NCI-H2196 (cell line): ENCODE data around the gene MUC22.
"Not testable (repeated sequence)": the region's sequence is repeated elsewhere in the genome, so short reads cannot be mapped to it uniquely, and the experiment has no call there.

Source experiments
- DNase-seq: peaks from one replicate; lab custom pipeline; 2025; ENCODE audit not compliant: unreplicated experiment; lab: John Stamatoyannopoulos, UW

The MUC22 gene

GRCh38 chr6:30997301-30997700 lies 13.0 kb upstream of the MUC22 start:
- DNase-seq, result no peak

DNA sequence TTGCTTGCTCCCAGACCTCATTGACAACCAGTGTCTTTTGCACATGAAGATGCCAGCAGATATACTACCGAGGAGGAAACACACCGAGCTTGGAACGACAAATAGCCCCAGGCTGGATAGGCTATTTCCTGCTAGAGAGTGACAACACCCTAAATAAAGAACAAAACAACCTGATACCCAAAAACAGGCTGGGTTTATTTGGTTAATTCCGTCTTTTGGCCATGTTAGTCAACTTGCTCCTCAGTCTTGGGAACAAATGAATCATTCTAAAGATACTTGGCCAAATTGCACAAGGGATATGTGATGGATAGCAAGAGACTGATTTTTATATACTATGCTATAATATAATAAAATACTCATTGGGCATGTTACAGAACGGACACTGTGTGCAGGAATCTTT lies 11.5 kb upstream of the MUC22 start:
- no peak for DNase-seq

DNA sequence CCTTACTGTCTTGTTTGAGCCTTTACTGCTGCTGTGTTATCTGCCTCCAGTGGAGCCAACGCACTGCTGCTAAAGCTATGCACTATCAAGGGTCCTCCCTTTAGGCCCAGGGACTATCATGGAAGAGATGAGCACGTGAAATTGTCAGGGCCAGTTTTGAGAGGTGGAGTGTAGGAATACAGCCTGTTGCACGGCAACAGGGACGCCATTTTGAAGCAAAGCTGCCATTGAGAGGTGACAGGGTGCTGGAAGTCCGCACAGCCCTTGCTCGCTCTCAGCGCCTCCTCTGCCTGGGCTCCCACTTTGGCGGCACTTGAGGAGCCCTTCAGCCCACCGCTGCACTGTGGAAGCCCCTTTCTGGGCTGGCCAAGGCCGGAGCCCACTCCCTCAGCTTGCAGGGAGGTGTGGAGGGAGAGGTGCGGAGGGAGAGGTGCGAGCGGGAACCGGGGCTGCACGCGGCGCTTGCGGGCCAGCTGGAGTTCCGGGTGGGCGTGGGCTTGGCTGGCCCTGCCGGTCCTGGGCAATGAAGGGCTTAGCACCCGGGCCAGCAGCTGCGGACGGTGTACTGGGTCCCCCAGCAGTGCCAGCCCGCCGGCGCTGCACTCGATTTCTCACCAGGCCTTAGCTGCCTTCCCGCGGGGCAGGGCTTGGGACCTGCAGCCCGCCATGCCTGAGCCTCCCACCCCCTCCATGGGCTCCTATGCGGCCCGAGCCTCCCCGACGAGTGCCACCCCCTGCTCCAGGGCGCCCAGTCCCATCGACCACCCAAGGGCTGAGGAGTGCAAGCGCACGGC lies 10.0 kb upstream of the MUC22 start:
- DNase-seq, result not testable (repeated sequence)

GRCh38 chr6:31001281-31001888 lies 8.9 kb upstream of the MUC22 start:
- DNase-seq, result no peak

- no peak for DNase-seq
Observed at GRCh38 chr6:31002471-31002870, 7.8 kb upstream of the MUC22 start.

DNA sequence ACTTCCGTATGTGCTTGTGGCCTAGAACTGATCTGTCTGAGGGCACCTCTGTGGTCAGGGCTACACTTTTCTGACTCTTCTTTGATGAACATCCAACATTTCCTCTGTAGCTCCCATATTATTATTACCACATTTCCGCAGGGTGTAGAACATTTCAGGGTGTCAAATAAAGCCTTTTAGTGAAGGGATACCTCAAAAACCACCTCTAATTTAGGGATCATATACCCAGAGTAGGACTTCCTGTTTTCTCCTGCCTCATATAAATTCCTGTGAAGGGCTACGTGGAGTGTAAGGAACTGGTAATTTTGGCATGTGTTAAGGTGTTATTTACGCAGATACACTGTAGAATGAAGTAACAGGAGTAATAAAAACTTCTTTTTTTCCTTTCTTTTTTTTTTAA lies 5.5 kb upstream of the MUC22 start:
- DNase-seq, result no peak

DNA sequence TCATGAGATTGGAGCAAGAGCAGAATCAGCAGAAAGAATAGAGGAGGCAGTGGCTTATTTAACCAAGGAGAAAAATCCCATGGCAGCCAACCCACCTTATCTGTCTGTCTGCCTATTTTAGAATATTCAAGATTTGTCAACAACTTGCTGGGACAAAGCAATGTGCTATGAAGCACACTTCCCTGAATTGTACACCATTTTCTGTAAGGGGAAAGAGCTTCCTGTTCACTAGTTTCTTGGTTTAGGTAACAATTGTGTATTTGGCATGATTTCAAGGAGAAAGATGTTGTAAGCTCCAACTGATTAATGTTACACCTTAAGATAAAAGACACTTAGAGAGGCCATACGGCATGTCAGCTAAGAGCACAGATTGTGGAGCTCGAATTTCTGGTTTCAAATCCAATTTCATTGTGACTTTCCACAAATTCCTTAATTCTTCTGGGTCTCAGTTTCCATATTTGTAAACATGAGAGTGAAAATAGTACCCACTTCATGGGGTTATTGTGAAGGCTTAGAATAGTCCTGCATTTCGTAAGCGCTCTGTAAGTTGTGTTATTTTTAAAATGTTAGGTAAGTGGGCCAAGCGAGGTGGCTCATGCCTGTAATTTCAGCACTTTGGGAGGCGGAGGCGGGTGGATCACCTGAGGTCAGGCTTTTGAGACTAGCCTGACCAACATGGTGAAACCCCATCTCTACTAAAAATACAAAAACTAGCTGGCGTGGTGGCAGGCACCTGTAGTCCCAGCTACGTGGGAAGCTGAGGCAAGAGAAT lies 4.8 kb upstream of the MUC22 start:
- DNase-seq, result no peak

- DNase-seq, result no peak
Observed at GRCh38 chr6:31007694-31008093, 2.6 kb upstream of the MUC22 start.

GRCh38 chr6:31008165-31008564 lies 2.1 kb upstream of the MUC22 start:
- no peak for DNase-seq

GRCh38 chr6:31009731-31010130 lies 543 bp upstream of the MUC22 start:
- no peak for DNase-seq

DNA sequence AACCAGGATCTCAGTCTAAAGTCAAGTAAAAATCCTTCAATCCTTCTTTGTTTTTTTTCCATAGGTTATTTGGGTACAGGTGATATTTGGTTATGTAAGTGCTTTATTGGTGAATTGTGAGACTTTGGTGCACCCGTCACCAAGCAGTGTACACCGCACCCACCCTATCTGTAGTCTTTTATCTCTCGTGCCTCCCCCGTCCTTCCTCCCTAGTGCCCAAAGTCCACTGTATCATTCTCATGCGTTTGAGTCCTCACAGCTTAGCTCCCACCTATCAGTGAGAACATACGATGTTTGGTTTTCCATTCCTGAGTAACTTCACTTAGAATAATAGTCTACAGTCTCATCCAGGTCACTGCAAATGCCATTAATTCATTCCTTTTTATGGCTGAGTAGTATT lies 879 bp downstream of the MUC22 start:
- DNase-seq, result no peak

DNA sequence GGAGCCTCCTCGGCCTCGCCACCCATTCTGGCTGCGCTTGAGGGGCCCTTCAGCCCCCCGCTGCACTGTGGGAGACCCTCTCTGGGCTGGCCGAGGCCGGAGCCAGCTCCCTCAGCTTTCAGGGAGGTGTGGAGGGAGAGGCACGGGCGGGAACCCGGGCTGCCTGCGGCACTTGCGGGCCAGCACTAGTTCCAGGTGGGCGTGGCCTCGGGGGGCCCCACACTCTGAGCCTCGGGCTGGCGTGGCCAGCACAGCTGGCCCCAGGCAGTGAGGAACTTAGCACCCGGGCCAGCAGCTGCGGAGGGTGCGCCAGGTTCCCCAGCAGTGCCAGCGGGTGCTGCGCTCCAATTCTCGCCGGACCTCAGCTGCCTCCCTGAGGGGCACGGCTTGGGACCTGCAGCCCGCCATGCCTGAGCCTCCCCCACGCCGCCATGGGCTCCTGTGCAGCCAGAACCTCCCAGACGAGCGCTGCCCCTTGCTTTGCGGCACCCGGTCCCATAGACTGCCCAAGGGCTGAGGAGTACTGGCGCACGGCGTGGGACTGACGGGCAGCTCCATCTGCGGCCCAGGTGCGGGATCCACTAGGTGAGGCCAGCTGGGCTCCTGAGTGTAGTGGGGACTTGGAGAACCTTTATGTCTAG lies 6.5 kb downstream of the MUC22 start:
- no peak for DNase-seq

GRCh38 chr6:31017436-31017835 lies 7.2 kb downstream of the MUC22 start:
- not testable (repeated sequence) for DNase-seq

- DNase-seq, result no peak
Observed at GRCh38 chr6:31020057-31020456, 9.8 kb downstream of the MUC22 start.

- DNase-seq, result not testable (repeated sequence)
Observed at GRCh38 chr6:31020631-31021255, 10.5 kb downstream of the MUC22 start.

DNA sequence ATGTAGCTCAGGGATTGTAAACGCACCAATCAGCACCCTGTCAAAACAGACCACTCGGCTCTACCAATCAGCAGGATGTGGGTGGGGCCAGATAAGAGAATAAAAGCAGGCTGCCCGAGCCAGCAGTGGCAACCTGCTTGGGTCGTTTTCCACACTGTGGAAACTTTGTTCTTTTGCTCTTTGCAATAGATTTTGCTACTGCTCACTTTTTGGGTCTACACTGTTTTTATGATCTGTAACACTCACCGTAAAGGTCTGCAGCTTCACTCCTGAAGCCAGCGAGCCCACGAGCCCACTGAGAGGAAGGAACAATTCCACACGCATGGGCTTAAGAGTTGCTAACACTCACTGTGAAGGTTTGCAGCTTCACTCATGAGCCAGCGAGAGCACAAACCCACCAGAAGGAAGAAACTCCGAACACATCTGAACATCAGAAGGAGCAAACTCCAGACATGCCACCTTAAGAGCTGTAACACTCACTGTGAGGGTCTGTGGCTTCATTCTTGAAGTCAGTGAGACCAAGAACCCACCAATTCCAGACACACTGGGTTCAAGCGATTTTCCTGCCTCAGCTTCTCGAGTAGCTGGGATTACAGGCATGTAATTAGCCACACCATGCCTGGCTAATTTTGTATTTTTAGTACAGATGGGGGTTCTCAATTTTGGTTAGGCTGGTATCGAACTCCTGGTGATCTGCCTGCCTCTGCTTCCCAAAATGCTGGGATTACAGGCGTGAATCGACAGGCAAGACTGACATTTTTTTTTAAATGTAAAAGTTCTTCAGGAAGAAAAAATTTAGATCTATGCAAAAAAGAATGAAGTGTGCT lies 11.6 kb downstream of the MUC22 start:
- DNase-seq, result not testable (repeated sequence)

DNA sequence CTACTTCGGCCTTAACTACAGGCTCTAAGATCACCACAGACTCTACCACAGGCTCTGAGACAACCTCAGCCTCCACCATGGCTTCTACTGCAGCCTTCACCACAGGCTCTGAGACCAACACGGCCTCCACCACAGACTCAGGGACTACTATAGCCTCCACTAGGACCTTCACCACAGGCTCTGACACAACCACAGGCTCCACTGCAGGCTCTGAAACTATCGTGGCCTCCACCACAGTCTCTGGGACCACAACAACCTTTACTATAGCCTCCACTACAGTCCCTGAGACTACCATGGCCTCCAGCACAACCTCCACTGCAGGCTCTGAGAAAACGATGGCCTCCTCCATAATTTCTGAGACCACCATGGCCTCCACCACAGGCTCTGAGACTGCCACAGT lies 15.3 kb downstream of the MUC22 start:
- no peak for DNase-seq

GRCh38 chr6:31031095-31031494 lies 20.8 kb downstream of the MUC22 start:
- DNase-seq, result no peak

GRCh38 chr6:31033075-31033474 lies 22.8 kb downstream of the MUC22 start:
- no peak for DNase-seq

DNA sequence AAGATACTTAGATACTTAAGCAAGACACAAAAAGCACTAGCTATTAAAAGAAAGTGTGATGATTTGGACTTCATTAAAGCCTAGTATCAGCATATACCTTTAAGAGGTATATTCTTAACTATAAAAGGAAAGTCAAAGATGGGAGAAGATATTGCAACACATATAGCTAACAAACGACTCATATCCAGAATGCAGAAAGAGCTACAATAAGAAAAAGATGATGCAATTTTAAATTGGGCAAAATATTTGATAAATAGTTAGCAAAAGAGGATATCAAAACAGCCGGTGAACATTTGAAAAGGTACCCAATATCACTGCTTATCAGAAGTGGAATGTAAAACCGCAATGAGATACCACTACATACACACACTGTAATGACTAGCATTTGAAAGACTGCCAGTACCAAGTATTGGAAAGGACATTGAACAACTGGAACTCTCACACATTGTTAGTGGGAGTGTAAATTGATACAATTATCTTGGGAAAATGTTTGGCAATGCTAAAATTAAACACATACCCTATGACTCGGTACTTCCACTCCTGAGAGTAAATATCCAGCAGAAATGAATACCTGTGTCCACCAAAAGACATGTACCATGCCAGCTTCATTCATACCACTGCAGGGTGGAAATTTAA lies 25.7 kb downstream of the MUC22 start:
- DNase-seq, result no peak
